C4-2B (cell line): Measurements from ENCODE around the gene WTIP.

Experiments
- ZFX ChIP-seq: fragments of 450-650 bp; IDR thresholded peaks from 2 replicates; pipeline ENCODE4 v1.6.1; 2017
- TF ChIP-seq, protein P1 (sequence below): fragments of 450-650 bp; conservative IDR thresholded peaks from 2 replicates; pipeline ENCODE4 v1.5.1; 2017; ENCODE audit warnings: mild to moderate bottlenecking

DNA sequence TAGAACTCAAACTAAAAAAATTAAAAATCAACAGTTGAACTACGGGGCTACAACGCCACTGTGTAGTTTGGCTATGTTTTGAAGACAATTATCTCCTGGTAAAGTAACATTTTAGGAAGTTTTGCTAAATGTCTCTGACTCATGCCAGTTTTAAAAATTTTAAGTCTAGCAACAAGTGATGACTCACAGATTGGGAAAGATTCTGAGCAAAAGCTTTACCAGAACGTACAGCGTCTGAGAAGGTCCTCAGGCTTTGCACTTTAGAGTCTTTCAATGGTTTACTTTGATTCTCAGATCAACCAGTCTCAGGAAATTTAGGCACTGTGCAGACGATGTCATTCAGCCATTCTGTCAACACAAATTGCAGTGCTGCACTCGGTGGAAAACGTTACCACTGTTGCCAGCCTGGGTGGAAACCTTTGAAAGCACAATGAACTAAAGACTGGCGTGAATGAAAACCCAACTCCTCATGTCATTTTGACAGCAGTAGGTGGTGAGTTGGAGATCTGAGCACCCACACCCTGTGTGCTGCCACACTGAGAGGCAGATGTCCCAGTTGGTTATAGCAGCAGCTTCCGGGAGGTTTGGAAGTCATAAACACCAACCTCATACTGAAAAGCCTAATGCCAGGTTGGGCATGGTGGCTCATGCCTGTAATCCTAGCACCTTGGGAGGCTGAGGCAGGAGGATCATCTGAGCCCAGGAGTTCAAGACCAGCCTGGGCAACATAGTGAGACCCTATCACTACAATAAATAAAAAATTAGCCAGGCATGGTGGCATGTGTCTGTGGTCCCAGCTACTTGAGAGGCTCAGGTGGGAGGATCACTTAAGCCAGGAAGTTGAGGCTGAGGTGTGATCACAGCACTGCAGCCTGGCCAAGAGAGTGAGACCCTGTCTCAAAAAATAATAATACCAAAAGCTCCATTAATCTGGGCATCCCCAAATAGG, 6.3 kb upstream of the WTIP start:
- TF ChIP-seq, protein P1, sequence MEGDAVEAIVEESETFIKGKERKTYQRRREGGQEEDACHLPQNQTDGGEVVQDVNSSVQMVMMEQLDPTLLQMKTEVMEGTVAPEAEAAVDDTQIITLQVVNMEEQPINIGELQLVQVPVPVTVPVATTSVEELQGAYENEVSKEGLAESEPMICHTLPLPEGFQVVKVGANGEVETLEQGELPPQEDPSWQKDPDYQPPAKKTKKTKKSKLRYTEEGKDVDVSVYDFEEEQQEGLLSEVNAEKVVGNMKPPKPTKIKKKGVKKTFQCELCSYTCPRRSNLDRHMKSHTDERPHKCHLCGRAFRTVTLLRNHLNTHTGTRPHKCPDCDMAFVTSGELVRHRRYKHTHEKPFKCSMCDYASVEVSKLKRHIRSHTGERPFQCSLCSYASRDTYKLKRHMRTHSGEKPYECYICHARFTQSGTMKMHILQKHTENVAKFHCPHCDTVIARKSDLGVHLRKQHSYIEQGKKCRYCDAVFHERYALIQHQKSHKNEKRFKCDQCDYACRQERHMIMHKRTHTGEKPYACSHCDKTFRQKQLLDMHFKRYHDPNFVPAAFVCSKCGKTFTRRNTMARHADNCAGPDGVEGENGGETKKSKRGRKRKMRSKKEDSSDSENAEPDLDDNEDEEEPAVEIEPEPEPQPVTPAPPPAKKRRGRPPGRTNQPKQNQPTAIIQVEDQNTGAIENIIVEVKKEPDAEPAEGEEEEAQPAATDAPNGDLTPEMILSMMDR: no peak
- no peak for TF ChIP-seq ZFX
